Measurements from ENCODE around the gene KIAA0825. TPM values are rescaled to one million over a fixed set of nuclear protein-coding genes. Genes with fewer than 3 reads are reported as not detected.

Gene KIAA0825
- total and polyA plus RNA-seq, 2 experiments from 2014 or later, result 1.7 to 1.8 TPM

- H3K27ac Mint-ChIP-seq, result no peak overlapping the region
- H3K36me3 Mint-ChIP-seq (ENCODE audit: low read depth), result no peaks in the 10 kb centered on the region
- H3K4me2 ChIP-seq, result no peak overlapping the region
These were observed 370.1 kb downstream of the KIAA0825 start for GRCh38 chr5:94248175-94248875.

More at GRCh38 chr5:94248175-94248875, 370.1 kb downstream of the KIAA0825 start:
- Histone ChIP-seq H3K4me3 (no peak overlapping the region), H2AFZ (no peak overlapping the region), H3K27me3 (ENCODE audit: insufficient read depth) (no peaks in the 10 kb centered on the region), H3K4me1 (ENCODE audit: insufficient read depth) (peaks cover 29% of the 10 kb centered on the region), H3K36me3 (ENCODE audit: insufficient read depth) (no peaks in the 10 kb centered on the region), H3K79me2 (replicated peaks; ENCODE audit: insufficient read depth) (peaks cover 37% of the 10 kb centered on the region), H3K27ac (ENCODE audit: low read depth) (no peak overlapping the region), H3K9me2 (ENCODE audit: insufficient read depth) (no peaks in the 10 kb centered on the region), H3F3A (replicated peaks; ENCODE audit: low read depth) (no peaks in the 10 kb centered on the region), H4K20me1 (replicated peaks; ENCODE audit: insufficient read depth) (no peaks in the 10 kb centered on the region; the same call in 1 of the 2 replicates)
- TF ChIP-seq ZNF462 (CRISPR knock-in tag; IDR thresholded peaks at IDR 0.05) (no peak), REST (IDR thresholded peaks at IDR 0.05; ENCODE audit: unreplicated experiment) (no peak), EZH2phosphoT487 (IDR thresholded peaks at IDR 0.05; ENCODE audit: unreplicated experiment) (no peak), JUNB (IDR thresholded peaks at IDR 0.05; ENCODE audit: unreplicated experiment) (no peak), POLR2AphosphoS5 (IDR thresholded peaks at IDR 0.05; ENCODE audit: low read depth) (no peak), EZH2 (IDR thresholded peaks at IDR 0.05; ENCODE audit: low read depth, unreplicated experiment) (no peak), CTCF (conservative IDR thresholded peaks at IDR 0.05; ENCODE audit: low read depth in 2 of 2) (no peak), NANOG (IDR thresholded peaks at IDR 0.05; ENCODE audit: borderline replicate concordance) (no peak), CREB1 (CRISPR knock-in tag; IDR thresholded peaks at IDR 0.05; ENCODE audit: low read depth) (no peak), ZNF331 (CRISPR knock-in tag; IDR thresholded peaks at IDR 0.05; ENCODE audit: low read depth) (no peak)
- ATAC-seq, result no peak
- Mint-ChIP-seq H3K27me3 (ENCODE audit: insufficient read depth, low read depth, poor library complexity) (peaks cover 2% of the 10 kb centered on the region), H3K9me3 (no peaks in the 10 kb centered on the region), H3K4me1 (peaks cover 35% of the 10 kb centered on the region), H3K4me3 (no peak overlapping the region)
- DNase-seq (ENCODE audit: low spot score), result no peak

All from GM23338 (cell line).